ENCODE measurements around the gene HAUS6. TPM values are rescaled to one million over a fixed set of nuclear protein-coding genes. Genes with fewer than 3 reads are reported as not detected.
"Not testable (repeated sequence)": the region's sequence is repeated elsewhere in the genome, so short reads cannot be mapped to it uniquely, and the experiment has no call there.

Gene HAUS6
- total RNA-seq, 1 experiment from 2014 or later: 13.9 TPM

- in situ Hi-C loops (cut with HindIII; ENCODE audit: low sequenced_read_pairs): no loop called here
- no peak for DNase-seq (ENCODE audit: low spot score)
Measured at GRCh38 chr9:19119246-19119645, 16.5 kb upstream of the HAUS6 start.

- in situ Hi-C loops (cut with HindIII; ENCODE audit: low sequenced_read_pairs): no loop called here
- no peak for DNase-seq (ENCODE audit: low spot score)
Measured at GRCh38 chr9:19117039-19117716, 14.5 kb upstream of the HAUS6 start.

GRCh38 chr9:19116107-19116790 lies 13.5 kb upstream of the HAUS6 start:
- in situ Hi-C loops (cut with HindIII; ENCODE audit: low sequenced_read_pairs): no loop called here
- DNase-seq (ENCODE audit: low spot score): no peak

GRCh38 chr9:19114680-19115270 lies 12.1 kb upstream of the HAUS6 start:
- no peak for DNase-seq (ENCODE audit: low spot score)
- in situ Hi-C loops (cut with HindIII; ENCODE audit: low sequenced_read_pairs): no loop called here

GRCh38 chr9:19113964-19114679 lies 11.4 kb upstream of the HAUS6 start:
- in situ Hi-C loops (cut with HindIII; ENCODE audit: low sequenced_read_pairs): no loop called here
- no peak for DNase-seq (ENCODE audit: low spot score)

- in situ Hi-C loops (cut with HindIII; ENCODE audit: low sequenced_read_pairs); DNase-seq (ENCODE audit: low spot score): not testable (repeated sequence)
Measured at GRCh38 chr9:19113064-19113611, 10.4 kb upstream of the HAUS6 start.

DNA sequence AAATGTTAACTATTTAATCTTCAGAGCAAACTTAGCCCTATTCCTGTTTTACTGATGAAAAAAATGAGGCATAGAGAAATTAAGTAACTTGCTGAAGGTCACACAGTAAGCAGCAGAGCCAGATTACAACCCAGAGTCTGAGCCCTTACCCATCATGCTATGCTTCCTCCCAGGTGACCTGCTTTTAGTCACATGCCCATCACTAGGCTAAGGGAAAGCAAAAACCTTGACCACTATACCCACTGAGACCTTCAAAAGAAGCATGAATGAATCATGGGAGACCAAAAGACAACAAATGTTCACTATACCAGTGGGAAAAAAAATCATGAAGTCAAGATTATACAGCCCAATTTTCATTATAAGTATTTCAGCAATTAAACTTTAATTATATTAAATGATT lies 5.3 kb upstream of the HAUS6 start:
- in situ Hi-C loops (cut with HindIII; ENCODE audit: low sequenced_read_pairs): no loop called here
- no peak for DNase-seq (ENCODE audit: low spot score)

DNA sequence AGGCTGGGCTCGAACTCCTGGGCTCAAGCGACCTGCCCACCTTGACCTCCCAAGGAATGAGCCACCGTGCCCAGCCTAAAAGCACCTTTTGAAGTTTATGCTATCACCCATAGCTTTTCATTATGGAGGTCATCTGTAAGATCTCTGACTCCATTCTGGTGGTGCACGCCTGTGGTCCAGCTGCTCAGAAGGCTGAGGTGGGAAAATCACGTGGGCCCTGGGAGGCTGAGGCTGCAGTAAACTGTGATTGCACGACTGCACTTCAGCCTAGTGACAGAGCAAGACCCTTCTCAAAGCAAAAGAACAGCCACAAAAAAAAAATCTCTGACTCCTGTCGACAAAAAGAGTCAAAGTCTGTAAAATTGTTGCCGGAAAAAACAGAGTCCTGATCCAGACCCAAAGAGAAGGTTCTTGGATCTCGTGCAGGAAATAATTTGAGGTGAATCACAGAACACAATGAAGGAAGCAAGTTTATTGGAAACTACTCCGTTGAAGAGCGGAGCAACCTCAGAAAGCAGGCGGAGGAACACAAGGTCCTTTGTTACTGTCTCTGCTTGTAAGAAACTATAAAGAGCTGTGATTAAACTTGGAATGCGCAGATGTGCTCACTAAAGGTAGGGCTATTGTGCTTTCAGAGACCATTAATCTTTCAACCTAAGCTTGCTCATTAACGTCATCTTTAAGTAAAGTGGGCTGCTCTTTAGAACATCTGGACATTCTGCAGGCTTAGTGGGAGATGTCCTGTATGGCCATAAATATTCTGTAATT lies 2.0 kb upstream of the HAUS6 start:
- DNase-seq (ENCODE audit: low spot score): no peak
- in situ Hi-C loops (cut with HindIII; ENCODE audit: low sequenced_read_pairs): no loop called here

DNA sequence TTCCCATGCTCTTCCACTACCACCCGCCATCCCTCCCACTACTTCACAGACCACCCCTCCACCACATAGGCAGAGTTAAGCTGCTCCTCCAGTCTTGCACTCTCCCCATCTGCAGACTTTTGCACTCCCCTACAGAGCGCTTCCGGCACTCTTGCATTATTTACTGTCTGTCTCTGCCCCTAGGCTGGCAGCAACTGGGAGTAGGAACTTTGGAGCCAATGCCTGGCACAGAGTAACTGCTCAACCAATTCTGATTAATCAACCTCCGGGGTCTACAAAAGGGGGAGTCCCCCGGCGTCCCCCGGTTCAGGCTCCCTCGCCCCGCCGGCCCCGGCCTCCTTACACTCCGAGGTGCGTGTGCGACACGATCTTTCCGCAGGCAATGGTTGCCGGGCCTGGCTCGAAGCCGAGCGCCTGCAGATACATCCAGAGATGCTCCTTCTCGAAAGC lies 498 bp downstream of the HAUS6 start:
- in situ Hi-C loops (cut with HindIII; ENCODE audit: low sequenced_read_pairs): no loop called here
- peak; percentile 12 for DNase-seq (ENCODE audit: low spot score)

DNA sequence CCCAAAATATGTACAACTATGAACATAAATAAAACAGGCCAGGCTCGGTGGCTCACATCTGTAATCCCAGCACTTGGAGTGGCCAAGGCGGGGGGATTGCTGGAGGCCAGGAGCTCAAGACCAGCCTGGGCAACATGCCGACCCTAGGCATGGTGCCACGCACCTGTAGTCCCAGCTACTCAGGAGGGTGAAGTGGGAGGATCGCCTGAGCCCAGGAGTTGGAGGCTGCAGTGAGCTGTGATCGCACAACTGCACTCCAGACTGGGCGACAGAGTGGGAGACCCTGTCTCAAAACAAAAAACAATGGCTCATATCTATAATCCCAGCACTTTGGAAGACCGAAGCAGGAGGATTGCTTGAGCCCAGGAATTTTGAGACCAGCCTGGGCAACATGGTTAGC lies 1.5 kb downstream of the HAUS6 start:
- no peak for DNase-seq (ENCODE audit: low spot score)
- in situ Hi-C loops (cut with HindIII; ENCODE audit: low sequenced_read_pairs): no loop called here

DNA sequence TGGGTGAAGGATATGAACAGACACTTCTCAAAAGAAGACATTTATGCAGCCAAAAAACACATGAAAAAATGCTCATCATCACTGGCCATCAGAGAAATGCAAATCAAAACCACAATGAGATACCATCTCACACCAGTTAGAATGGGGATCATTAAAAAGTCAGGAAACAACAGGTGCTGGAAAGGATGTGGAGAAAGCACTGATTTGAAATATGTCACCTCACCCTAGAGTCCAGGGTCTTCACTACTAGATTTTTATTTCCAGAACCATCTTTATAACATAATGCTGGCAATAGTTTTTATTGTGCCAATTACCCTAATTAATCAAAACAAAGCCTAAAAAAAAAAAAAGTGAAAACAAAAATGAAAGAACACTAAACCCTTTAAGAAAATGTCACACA lies 5.3 kb downstream of the HAUS6 start:
- DNase-seq (ENCODE audit: low spot score); in situ Hi-C loops (cut with HindIII; ENCODE audit: low sequenced_read_pairs): not testable (repeated sequence)

DNA sequence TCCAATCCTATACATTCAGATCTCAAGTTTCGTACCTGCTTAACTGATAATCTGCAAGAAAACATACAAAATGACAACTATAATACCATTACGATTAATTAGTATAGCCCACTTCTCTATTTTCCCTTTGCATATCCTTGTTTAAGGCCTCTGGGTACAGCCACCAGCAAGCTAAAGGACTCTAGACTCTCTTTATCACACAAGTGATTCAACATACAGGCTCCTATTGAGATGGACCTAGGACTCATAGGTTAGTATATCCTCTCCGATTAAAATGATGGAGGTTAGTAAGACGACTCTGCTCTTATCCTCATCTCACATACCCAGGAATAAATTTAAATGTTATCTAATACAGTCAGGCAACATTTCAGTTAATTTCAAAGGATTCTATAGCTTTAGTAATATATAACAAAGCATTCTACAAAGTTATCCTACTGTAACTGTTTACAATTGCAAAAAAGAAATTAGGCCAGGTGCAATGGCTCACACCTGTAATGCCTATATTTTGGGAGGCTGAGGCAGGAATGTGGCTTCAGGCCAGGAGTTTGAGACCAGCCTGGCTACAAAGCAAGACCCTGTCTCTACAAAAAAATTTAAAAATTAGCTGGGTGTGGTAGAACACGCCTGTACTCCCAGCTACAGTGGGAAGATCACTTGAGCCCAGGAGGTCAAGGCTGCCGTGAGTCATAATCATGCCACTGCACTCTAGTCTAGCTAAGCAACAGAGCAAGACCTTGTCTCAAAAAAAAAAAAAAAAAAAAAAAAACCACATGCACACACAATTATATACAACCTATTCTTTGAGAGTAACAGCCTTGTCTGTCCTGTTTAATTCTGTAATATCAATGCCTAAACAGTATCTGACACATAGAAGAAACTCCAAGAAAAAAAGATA lies 15.4 kb downstream of the HAUS6 start:
- no peak for DNase-seq (ENCODE audit: low spot score)
- in situ Hi-C loops (cut with HindIII; ENCODE audit: low sequenced_read_pairs): no loop called here

DNA sequence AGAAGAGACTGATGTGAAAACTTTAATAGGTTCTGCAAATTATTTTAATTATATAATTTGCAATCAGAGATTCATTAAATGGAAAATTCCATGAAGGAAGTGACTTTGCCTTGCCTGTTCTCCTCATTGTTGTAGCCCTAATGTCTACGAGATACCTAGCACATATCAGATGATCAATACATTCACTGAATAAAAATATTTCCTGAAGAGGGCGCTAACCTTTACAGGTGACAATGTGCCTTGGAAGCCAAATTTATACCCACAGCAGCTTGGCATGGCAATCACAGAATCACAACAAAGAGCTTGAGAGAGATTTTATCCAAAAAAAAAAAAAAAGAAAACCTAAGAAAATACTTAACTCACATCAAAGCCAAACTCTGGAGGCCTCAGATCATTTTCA lies 17.4 kb downstream of the HAUS6 start:
- peak; percentile 3 for DNase-seq (ENCODE audit: low spot score)
- in situ Hi-C loops (cut with HindIII; ENCODE audit: low sequenced_read_pairs): no loop called here

DNA sequence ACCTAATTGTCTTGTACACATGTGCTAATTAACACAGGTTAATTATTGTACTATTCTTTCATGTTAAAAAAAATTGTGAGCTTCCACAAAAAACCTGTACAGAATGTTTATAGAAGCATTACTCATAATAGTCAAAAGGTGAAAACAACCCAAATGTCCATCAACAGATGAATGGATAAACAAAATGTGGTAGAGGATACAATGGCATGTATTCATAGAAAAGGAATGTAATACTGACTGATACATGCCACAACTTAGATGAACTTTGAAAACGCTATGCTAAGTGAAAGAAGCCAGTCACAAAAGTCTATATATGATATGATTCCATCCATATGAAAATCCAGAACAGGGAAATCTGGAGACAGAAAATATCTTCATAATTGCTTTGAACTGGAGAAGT lies 27.9 kb downstream of the HAUS6 start:
- in situ Hi-C loops (cut with HindIII; ENCODE audit: low sequenced_read_pairs): no loop called here

DNA sequence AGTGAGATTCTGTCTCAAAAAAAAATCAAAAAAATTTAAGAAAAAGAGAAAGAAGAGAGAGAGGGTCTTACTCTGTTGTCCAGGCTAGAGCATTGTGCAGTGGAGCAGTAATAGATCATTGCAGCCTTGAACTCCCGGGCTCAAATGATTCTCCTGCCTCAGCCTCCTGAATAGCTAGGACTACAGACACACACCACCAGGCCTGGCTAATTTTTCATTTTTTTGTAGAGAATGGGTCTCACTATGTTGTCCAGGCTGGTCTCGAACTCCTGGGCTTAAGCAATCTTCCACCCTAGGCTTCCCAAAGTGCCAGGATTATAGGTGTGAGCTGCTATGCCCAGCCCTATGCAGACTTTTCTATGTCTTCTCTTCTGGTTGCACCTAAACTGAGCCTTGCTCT lies 28.5 kb downstream of the HAUS6 start:
- in situ Hi-C loops (cut with HindIII; ENCODE audit: low sequenced_read_pairs): no loop called here
- no peak for DNase-seq (ENCODE audit: low spot score)

More for the DNA sequence above, 27.9 kb downstream of the HAUS6 start:
- DNase-seq (ENCODE audit: low spot score): no peak

DNA sequence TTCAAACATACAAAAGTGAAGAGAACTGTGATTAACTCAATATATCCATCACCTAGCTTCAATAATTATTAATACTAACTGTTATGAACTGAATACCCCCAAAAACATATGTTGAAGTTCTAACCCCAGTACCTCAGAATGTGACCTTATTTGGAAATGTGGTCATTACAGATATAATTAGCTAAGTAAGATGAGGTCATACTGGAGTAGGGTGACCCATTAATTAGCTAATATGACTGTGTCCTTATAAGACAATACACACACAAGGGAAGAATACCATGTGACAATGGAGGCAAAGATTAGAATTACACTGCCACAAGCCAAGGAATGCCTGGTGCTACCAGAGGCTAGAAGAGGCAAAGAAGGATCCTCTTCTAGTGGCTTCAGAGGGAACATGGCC lies 45.7 kb downstream of the HAUS6 start:
- no peak for DNase-seq (ENCODE audit: low spot score)
- in situ Hi-C loops (cut with HindIII; ENCODE audit: low sequenced_read_pairs): no loop called here

GRCh38 chr9:19050637-19051591 lies 51.8 kb downstream of the HAUS6 start:
- peak; percentile 4 for DNase-seq (ENCODE audit: low spot score)
- in situ Hi-C loops (cut with HindIII; ENCODE audit: low sequenced_read_pairs): no loop called here

All from G401 (cell line).